HepG2 (cell line): ENCODE measurements around the gene KCNJ14.
"Not testable (repeated sequence)": the region's sequence is repeated elsewhere in the genome, so short reads cannot be mapped to it uniquely, and the experiment has no call there.

Experiments
- E2F2 ChIP-seq: sonication (generic); formaldehyde crosslinking; IDR thresholded peaks from 2 replicates; pipeline ENCODE4 v1.4.0; 2020; ENCODE audit warnings: missing genetic modification reagents, borderline replicate concordance
- FOXM1 ChIP-seq: sonication (generic); formaldehyde crosslinking; IDR thresholded peaks from 2 replicates; pipeline ENCODE4 v1.5.0; 2020; ENCODE audit warnings: missing genetic modification reagents
- KLF11 ChIP-seq: IDR thresholded peaks from 2 replicates; pipeline ENCODE4 v1.6.1; 2016; ENCODE audit warnings: missing compliant biosample characterization
- NBN ChIP-seq: fragments of 450-650 bp; conservative IDR thresholded peaks from 2 replicates; pipeline ENCODE4 v1.6.1; 2017
- POLR2AphosphoS5 ChIP-seq: IDR thresholded peaks from 2 replicates; pipeline ENCODE4 v1.6.1; 2012; ENCODE audit warnings: low read depth, low read length
- PRDM10 ChIP-seq: sonication (generic); formaldehyde crosslinking; IDR thresholded peaks from 2 replicates; pipeline ENCODE4 v1.4.0; 2020; ENCODE audit warnings: low read depth, missing genetic modification reagents

GRCh38 chr19:48488478-48488877, 33.1 kb downstream of the KCNJ14 start:
- TF ChIP-seq NBN; PRDM10 (CRISPR knock-in tag); FOXM1 (CRISPR knock-in tag); E2F2 (CRISPR knock-in tag); KLF11 (CRISPR knock-in tag); POLR2AphosphoS5: not testable (repeated sequence)
